Activated naive CD4-positive, alpha-beta T cell treated with anti-CD3 and anti-CD28 coated beads, Interleukin-2, amount 50 U/mL, for 72 hours (primary cell): ENCODE measurements around the gene DPH7. TPM values are rescaled to one million over a fixed set of nuclear protein-coding genes. Genes with fewer than 3 reads are reported as not detected.
"Not testable (repeated sequence)": the region's sequence is repeated elsewhere in the genome, so short reads cannot be mapped to it uniquely, and the experiment has no call there.

Source experiments
- ATAC-seq, 2 donors: fragments of 150-1000 bp; cut with Tn5 transposase; 2 replicates each; pipeline ENCODE4 v1.10.0; 2021; ENCODE audit warnings: mild to moderate bottlenecking in 2 of 2, moderate library complexity in 2 of 2
- DNase-seq, 2 donors: peaks; one replicate each; pipeline ENCODE4 v3.0.0; 2021 to 2022; ENCODE audit warnings: low spot score in 2 of 2
- H3K27ac Mint-ChIP-seq, 2 donors: one replicate each; pipeline ENCODE4 v1.8.0; 2022; ENCODE audit warnings: mild to moderate bottlenecking in 2 of 2, mixed read lengths in 2 of 2
- H3K36me3 Mint-ChIP-seq, 2 donors: one replicate each; pipeline ENCODE4 v1.8.0; 2022; ENCODE audit warnings: mixed read lengths in 2 of 2
- H3K9me3 Mint-ChIP-seq, 2 donors: one replicate each; pipeline ENCODE4 v1.8.0; 2022; ENCODE audit warnings: mixed read lengths in 2 of 2
- total RNA-seq, 2 donors: library from RNA; stranded (reverse); gene quantifications; one replicate each; pipeline ENCODE4 v1.2.3, GENCODE V29; 2022

Gene DPH7
- total RNA-seq, 2 donors from 2014 or later = 30.1 to 64.7 TPM

- DNase-seq = no peak
- no peaks in the 10 kb centered on the region for H3K36me3 Mint-ChIP-seq
- no peaks in the 10 kb centered on the region for H3K9me3 Mint-ChIP-seq
- ATAC-seq = no peak
- no peak overlapping the region for H3K27ac Mint-ChIP-seq
Measured at GRCh38 chr9:137520614-137521404, 57.9 kb downstream of the DPH7 start.

DNA sequence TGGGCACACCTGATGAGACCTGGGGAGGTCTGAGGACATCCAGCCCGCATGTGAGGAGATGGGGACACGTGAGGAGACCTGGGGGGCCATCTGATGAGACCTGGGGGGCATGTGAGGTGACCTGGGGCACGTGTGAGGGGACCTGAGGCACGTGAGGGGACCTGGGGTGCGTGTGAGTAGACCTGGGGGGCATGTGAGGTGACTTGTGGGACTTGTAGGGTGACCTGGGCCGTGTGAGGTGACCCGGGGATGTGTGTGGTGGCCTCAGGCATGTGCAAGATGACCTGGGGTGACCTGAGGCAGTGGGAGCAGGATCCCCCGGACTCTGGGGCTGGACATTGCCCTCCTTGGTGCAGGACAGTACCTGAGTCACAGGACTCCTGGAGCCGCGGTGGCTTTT lies 59.2 kb downstream of the DPH7 start:
- ATAC-seq = no peak
- no peaks in the 10 kb centered on the region for H3K36me3 Mint-ChIP-seq

DNA sequence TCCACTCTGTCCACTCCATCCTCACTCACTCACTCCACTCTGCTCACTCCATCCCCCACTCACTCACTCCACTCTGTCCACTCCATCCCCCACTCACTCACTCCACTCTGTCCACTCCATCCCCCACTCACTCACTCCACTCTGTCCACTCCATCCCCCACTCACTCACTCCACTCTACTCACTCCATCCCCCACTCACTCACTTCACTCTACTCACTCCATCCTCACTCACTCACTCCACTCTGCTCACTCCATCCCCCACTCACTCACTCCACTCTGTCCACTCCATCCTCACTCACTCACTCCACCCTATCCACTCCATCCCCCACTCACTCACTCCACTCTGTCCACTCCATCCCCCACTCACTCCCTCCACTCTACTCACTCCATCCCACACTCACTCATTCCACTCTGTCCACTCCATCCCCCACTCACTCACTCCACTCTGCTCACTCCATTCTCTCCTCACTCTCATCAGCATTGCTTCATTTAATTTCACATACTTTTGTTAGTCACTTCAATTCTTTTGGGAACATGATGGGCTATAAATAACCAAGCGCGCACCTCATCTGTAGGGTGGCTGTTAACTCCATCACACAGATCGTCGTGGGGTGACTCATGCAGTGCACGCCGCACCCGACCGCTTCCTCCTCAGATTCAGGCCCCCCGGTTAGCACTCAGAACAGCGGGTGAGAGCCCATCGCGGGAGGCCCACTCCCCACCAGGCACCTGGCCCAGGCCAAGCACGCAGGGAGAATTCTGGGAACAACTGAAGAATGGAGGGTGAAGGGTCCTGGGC lies 59.9 kb downstream of the DPH7 start:
- H3K36me3 Mint-ChIP-seq, H3K27ac Mint-ChIP-seq, H3K9me3 Mint-ChIP-seq, DNase-seq, ATAC-seq: not testable (repeated sequence)

More for the DNA sequence above, 59.2 kb downstream of the DPH7 start:
- Mint-ChIP-seq H3K27ac (no peak overlapping the region), H3K9me3 (no peaks in the 10 kb centered on the region)
- DNase-seq = no peak

DNA sequence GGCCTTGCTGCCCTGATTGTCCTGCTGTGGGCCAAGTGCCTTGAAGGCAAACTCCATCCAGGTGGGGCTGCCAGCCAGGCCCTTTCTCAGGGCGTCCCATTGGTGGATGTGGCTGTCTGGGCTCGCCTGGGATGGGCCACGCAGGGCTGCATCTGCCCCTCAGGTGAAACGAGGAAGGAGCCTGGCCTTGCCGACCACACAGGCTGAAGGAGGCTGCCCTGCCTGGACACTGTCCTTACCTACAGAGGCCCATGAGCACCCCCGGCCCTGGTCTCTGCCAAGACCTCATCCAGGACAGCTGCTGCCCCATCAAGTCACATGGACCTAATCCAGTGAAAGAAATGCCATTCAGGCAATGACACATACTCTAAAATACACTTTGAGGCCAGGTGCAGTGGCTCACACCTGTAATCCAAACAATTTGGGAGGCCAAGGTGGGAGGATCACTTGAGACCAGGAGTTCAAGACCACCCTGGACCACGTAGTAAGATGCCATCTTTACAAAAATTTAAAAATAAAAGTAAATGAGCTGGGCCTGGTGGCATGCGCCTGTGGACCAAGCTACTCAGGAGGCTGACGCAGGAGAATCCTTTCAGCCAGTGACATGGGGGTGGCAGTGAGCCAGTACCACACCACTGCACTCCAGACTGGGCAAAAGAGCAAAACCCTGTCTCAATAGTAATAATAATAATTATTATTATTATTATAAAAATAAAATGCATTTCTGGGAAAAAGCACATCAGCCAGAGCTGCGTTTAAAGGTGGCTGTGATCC lies 62.4 kb downstream of the DPH7 start:
- H3K9me3 Mint-ChIP-seq = no peaks in the 10 kb centered on the region
- DNase-seq = no peak
- no peak for ATAC-seq
- H3K27ac Mint-ChIP-seq = no peak overlapping the region
- H3K36me3 Mint-ChIP-seq = no peaks in the 10 kb centered on the region

- ATAC-seq (no peak), DNase-seq (no peak)
- no peaks in the 10 kb centered on the region for H3K9me3 Mint-ChIP-seq
- no peaks in the 10 kb centered on the region for H3K36me3 Mint-ChIP-seq
- H3K27ac Mint-ChIP-seq = no peak overlapping the region
Measured at GRCh38 chr9:137515338-137515724, 63.4 kb downstream of the DPH7 start.

GRCh38 chr9:137514691-137515337 lies 63.9 kb downstream of the DPH7 start:
- Mint-ChIP-seq H3K9me3 (no peaks in the 10 kb centered on the region), H3K27ac (no peak overlapping the region), H3K36me3 (no peaks in the 10 kb centered on the region)
- no peak for ATAC-seq
- DNase-seq = no peak

DNA sequence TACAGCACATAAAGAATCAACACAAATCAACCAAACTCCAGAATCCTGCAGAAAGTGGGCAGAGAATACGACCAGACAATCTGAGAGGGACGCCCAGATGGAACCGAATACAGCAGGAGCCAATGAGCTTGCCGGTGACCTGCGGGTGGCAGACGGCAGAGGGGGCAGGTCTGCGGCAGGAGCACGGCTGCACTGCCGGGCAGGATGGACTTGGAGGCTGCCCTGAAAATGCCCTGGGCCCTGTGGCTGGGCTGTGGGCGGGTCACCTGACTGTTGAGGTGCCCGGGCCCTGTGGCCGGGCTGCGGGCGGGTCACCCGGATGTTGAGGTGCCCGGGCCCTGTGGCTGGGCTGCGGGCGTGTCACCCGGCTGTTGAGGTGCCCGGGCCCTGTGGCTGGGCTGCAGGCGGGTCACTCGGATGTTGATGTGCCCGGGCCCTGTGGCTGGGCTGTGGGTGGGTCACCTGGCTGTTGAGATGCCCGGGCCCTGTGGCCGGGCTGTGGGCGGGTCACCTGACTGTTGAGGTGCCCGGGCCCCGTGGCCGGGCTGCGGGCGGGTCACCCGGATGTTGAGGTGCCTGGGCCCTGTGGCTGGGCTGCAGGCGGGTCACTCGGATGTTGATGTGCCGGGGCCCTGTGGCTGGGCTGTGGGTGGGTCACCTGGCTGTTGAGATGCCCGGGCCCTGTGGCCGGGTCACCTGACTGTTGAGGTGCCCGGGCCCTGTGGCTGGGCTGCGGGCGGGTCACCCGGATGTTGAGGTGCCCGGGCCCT lies 64.7 kb downstream of the DPH7 start:
- not testable (repeated sequence) for ATAC-seq, H3K36me3 Mint-ChIP-seq

DNA sequence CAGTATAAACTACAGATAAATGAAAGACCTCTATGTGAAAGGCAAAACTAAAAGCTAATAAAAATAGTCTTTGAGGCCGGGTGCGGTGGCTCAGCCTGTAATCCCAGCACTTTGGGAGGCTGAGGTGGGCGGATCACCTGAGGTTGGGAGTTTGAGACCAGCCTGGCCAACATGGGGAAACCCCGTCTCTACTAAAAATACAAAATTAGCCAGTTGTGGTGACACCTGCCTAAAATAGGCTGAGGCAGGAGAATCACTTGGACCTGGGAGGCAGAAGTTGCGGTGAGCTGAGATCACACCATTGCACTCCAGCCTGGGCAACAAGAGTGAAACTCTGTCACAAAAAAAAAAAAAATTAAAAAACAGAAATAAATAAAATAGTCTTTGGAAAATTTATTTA lies 65.6 kb downstream of the DPH7 start:
- peak overlapping the region; percentile 70 to 95 for H3K27ac Mint-ChIP-seq
- ATAC-seq, DNase-seq: not testable (repeated sequence)

More for the DNA sequence above, 64.7 kb downstream of the DPH7 start:
- H3K27ac Mint-ChIP-seq = peak overlapping the region; percentile 70 to 95
- not testable (repeated sequence) for DNase-seq, H3K9me3 Mint-ChIP-seq

GRCh38 chr9:137511758-137512463 lies 66.8 kb downstream of the DPH7 start:
- H3K27ac Mint-ChIP-seq = no peak overlapping the region
- DNase-seq = no peak
- no peak for ATAC-seq
- H3K36me3 Mint-ChIP-seq = no peaks in the 10 kb centered on the region
- no peaks in the 10 kb centered on the region for H3K9me3 Mint-ChIP-seq

More for the DNA sequence above, 65.6 kb downstream of the DPH7 start:
- not testable (repeated sequence) for H3K9me3 Mint-ChIP-seq, H3K36me3 Mint-ChIP-seq

- not testable (repeated sequence) for H3K27ac Mint-ChIP-seq, DNase-seq, H3K9me3 Mint-ChIP-seq, ATAC-seq, H3K36me3 Mint-ChIP-seq
Measured at GRCh38 chr9:137511126-137511525, 67.6 kb downstream of the DPH7 start.

DNA sequence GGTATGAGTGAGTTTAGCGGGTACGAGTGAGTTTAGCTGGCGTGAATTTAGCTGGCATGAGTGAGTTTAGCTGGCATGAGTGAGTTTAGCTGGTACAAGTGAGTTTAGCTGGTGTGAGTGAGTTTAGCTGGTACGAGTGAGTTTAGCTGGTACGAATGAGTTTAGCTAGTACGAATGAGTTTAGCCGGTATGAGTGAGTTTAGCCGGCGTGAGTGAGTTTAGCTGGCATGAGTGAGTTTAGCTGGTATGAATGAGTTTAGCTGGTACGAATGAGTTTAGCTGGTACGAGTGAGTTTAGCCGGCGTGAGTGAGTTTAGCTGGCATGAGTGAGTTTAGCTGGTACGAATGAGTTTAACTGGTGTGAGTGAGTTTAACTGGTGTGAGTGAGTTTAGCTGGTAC lies 69.5 kb downstream of the DPH7 start:
- Mint-ChIP-seq H3K36me3 (no peaks in the 10 kb centered on the region), H3K9me3 (no peaks in the 10 kb centered on the region), H3K27ac (no peak overlapping the region)
- DNase-seq = no peak
- ATAC-seq = no peak

GRCh38 chr9:137506702-137507171 lies 72.0 kb downstream of the DPH7 start:
- DNase-seq (no peak), ATAC-seq (no peak)
- Mint-ChIP-seq H3K9me3 (peaks cover 0 to 4% of the 10 kb centered on the region in 2 donors), H3K27ac (no peak overlapping the region), H3K36me3 (peaks cover 0 to 7% of the 10 kb centered on the region in 2 donors)

GRCh38 chr9:137506274-137506673 lies 72.5 kb downstream of the DPH7 start:
- no peak for DNase-seq
- ATAC-seq = no peak
- Mint-ChIP-seq H3K36me3 (peaks cover 0 to 7% of the 10 kb centered on the region in 2 donors), H3K9me3 (peaks cover 0 to 4% of the 10 kb centered on the region in 2 donors), H3K27ac (no peak overlapping the region)

GRCh38 chr9:137505421-137506140 lies 73.1 kb downstream of the DPH7 start:
- peaks cover 0 to 7% of the 10 kb centered on the region in 2 donors for H3K36me3 Mint-ChIP-seq
- no peak for ATAC-seq
- no peak for DNase-seq
- H3K27ac Mint-ChIP-seq = no peak overlapping the region
- peaks cover 0 to 4% of the 10 kb centered on the region in 2 donors for H3K9me3 Mint-ChIP-seq
